ENCODE results near the gene DSTN. TPM values are rescaled to one million over a fixed set of nuclear protein-coding genes. Genes with fewer than 3 reads are reported as not detected.

The DSTN gene
- total RNA-seq, 1 experiment from 2014 or later: 98.4 TPM

DNA sequence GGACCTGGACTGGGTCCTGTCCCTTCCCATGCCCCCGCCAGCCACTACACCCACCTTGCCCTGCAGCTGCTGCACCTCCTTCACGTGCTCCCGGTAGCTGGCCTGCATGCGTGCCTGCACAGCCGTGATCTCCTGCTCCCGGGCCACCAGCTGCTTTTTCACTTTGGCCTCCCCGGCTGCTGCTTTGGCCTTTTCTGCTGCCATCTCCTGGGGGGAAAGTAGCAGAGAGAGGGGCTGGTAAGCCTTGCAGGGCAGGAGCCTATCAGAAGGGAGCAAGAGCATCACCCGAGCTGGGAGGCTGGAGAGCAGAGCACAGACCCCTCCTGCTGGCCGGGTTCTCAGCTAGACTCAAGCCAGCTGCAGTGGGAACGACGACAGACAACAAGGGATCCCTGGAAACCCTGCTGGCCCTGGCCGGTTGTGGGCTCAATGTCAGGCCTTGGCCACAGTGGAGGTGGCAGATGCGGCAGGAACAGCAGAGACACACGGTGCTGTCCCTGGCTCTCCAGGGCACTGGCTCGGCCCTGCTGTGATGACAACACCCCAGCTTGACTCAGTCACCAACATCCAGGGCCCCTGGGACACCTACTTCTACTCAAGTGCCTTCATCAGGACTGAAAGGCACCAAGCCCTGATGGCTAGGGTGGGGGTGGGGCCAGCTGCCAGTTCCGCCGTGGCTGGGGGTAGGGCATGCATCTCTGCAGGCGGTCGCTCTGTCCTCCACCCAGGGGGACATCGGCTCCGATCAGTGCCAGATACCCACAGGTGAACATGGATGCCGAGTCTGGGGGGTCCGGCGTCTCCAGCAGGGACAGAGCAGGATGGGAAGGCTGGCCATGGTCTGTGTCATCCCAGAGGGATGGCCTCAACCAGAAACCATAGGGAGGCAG is 66.9 kb downstream of the DSTN start:
- DNase-seq (ENCODE audit: low spot score): no peak

DNA sequence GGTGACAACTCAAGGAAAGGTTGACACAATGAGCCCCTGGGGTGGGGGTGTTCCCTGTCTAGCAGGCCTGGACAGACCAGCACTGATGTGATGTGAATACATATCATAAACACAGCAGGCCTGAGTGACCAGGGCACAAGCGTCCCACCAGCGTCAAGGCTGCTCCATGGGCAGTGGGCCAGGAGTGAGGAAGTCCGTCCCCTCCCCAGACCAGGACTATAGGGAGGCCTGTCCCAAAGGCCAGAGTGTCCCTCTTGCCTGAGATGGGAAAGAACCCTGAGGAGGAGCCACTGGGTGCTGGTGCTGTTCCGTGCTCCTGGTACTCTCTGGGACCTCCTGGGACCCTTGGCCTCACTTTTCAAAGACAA is 67.5 kb downstream of the DSTN start:
- no peak for DNase-seq (ENCODE audit: low spot score)

DNA sequence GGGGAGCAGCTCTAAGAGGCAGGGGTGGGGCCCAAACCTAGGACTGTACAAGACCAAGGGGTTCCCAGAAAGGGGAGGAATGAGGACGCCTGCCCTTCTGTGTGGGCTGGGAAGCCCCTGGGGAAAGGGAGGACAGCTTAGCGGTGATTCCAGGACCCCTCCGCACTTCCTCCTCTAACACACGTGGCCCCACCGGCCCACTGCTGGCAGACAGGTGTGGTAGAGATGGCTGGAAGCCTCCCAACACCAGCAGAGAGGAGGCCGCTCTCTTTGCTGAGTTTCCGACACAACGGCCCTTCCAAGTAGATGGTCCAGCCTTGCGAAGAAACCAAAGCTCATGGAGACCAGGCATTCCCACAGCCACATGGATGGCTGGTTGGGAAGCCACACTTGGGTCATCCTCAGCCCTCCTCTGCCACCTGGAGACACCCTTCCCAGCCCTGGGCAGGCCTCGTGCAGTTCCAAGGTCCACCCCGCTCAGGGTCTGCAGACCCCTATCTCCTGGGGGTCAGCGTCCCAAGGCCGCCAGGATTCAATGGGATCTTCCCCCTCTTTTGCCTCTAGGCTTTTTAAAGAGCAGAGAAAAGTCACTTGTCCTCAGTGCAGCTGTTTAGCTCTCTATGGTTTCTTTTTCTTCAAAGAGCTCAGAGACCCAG is 68.2 kb downstream of the DSTN start:
- DNase-seq (ENCODE audit: low spot score): no peak

DNA sequence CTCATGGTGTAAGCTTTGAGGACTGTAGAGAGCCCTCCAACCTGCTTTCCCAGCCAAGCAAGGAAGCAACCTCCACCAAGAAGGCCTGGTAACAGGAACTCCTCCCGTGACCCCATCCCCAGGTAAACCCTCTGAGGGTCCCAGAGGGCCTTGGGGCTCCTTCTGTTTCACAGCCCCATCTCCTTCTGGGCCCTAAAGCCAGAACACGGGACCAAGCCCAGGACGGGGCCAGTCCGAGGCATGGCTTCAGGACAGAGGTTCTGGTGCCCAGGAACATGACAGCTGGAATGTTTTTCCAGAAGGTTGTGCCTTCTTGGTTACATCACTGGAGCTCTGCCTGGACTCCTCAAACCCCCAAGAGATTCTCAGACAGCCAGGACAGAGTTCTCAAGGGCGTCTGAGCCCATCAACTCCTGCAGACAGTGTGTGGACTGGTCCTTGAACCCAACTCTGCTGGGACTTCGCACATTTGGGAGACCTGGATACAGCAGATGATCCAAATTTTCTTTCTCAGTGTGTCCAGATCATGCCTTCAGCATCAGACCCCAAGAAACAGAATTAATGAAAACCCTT is 69.0 kb downstream of the DSTN start:
- DNase-seq (ENCODE audit: low spot score): no peak

DNA sequence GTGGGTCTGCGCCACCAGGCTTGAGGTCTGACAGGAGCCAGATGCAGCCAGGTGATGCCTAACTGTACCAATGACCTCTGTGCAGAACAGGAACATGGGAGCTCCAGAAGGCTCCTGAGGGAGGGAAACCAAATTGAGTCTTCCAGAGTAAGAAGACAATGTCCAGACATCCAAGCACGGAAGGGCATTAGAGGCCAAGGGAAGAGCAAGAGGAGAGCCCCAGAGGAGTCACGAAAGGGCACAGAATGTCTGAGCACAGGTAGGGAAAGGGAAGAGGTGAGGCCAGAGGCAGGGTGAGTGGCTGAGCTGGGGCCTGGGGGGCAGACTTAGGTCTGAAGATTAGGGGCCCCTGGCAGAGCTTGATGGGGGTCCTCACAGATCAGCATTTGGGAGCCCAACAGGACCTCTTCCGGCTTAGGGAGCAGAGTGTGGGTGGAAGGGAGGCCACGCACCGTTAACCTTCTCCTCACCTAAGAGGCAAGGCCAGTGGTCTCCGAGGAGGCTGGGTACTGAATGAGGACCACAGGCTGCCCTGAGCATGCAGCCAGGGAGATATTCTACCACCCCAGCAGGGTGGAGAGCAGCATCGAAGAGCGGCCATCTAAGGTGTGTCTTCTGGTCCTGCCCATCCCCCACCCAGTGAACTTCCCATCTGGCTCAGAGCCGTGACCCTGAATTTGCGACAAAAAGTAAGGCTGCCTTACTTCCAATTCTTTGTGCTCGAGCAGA is 70.4 kb downstream of the DSTN start:
- DNase-seq (ENCODE audit: low spot score): no peak

DNA sequence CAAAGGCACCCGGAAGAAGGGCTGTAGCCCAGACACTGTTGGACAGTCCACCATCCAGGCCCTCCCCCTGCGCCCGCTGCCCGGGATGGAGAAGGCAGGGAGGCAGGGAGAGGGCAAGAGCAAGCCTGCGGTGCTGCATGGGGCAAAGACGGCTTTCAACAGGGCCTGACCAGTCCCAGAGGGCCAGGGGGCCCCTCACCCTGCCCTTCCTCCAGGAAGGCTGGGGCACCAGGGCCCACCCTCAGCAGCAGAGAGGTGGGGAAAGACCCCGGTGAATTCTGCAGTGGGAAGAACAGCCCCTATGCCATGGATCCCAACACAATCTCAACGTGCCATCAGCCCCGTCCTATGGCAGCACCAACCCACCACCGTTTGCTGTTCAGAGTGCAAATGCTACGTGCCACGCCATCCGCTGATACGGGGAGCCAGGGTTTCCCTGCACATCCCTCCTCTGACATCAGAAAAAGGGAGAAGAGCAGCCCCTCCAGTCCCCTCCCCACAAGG is 71.1 kb downstream of the DSTN start:
- DNase-seq (ENCODE audit: low spot score): no peak

DNA sequence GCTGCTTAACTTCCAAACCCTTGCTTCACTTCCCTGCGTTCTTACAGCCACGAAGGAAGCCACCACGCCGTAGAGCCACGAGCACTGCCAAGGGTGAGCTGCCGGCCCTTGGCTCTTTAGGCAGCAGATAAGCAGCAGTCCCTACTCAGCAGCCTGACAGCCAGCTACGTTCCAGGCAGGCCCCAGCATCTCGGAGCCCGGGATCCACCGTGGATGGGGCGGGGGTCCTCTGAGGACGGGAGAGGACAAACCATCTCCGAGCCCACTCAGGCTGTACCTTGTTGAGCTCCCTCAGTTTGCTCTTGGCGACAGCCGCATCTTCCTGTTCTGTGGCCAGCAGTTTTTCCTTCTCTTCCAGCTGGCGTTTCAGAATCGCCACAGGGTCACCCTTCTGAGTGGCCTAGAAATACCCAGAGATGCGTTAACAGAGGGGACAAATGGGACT is 71.7 kb downstream of the DSTN start:
- no peak for DNase-seq (ENCODE audit: low spot score)

DNA sequence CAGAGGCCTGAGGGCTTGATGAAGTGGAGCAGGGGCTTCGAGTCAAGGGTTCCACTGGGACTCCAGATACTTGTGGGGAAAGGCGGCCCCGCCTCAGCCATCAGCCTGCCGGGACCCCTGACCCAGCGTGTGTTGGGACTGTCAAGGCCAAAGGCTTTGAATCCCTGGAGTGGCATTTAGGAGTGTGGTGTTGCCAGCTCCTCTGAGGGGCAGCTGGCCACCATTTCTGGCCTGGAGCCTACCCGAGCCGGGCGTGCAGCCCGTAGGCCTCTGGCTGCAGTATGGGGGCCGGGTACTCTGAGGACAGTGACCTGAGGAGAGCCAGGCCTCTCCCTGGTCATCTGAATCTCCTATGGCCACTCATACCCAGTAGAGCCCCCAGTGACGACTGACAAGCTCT is 72.1 kb downstream of the DSTN start:
- no peak for DNase-seq (ENCODE audit: low spot score)

DNA sequence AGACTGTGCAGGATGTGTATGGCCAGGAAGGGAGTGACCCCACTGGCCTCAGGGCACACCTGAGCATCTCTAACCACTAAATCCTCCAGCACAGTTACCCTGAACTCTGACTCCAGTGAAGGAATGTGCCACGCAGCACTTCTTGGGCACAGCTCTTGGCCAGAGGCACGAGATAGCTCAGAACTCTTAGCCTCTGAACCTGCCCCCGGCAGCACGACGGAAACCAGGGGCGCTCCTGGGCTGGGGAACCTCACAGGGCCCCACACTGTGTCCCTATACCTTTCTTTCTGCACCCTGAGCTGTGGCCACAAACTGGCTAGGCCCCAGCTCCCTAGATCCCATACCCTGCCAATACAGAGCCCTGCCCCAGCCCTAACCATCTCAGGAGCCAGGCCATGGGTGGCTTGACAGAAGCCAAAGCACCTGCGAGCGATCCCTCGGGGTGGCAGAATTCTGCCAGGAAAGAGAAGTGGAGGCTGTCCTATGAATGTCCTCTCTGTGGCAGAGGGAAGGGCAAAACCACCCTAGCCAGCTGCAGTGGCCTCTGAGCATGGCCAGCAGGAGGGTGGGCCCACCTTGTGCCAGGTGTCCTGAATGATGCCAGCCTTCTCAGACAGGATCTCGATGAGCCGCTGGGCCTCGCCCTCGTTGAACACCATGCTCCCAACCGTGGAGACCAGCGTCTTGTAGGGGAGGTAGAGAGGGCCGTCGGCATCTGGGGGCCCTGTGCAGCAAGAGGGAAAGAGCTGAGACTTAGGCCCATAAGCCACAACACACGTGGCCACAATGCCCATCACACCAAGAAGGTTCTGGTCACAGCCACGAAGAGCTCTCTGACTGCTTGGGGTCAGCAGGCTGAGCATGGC is 72.8 kb downstream of the DSTN start:
- no peak for DNase-seq (ENCODE audit: low spot score)

DNA sequence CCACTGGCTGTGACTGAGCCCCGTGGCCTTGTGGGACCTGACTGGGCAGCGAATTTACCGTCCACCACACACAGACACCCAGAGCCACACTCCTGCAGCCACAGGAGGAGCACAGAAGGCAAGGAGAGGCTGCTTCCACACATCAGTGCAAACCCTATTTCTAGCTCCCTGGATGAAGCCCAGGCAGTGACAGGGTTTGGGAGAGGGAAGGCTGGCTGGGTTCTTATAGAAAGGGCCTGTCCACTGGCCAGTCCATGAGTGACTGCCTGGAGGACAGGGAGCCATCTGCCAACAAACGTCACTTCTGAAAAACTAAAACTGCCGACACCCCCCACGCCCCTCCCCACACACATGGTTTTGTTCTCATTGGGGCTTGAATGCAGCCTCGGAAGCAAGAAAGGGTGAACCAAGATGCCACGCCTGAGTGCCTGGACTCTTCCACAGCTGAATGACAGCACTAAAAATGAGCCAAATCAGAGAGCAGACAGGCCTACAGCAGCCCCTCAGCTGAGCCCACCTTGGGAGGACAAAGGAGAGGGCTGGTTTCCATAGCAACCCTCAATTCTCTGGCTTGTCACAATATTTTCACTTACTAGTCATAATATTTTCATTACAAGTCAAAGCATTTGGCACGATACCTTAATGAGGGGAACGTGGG is 73.8 kb downstream of the DSTN start:
- DNase-seq (ENCODE audit: low spot score): no peak

DNA sequence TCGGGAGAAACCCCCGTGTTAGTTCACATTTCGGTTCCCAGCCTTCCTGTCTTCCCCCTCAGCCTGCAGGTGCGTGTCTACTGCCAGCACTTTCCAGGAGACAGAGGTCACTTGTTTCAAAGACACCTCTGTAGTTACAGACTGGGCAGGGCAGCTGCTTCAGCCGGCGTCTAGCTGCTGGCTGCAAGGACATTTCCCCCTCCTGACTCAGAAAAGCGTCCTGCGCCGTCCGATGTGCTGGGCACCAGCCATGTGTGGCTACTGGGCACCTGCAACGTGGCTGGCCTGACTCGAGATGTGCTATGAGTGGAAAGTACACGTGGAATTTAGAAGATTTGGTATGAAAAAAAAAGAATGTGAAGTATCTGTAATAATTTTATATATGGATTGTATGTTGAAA is 74.6 kb downstream of the DSTN start:
- no peak for DNase-seq (ENCODE audit: low spot score)

DNA sequence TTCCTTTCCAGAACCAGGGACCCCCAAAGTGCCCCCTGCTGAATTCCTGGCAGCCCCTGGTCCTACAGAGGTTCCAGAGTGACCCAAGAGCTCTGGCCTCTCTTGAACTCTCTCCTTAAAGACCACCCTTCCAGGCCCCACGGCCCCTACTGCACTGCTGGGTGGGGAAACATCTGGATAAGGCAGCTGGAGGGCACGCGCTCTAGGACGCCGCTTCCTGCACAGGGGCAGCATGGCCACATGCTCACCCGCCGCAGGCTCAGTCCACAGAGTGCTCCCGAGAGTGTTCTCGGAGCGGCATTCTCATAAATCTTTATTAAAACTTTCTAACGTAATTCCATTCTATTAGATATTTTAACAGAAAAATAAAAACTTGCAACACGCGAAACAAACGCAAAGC is 75.1 kb downstream of the DSTN start:
- DNase-seq (ENCODE audit: low spot score): no peak

DNA sequence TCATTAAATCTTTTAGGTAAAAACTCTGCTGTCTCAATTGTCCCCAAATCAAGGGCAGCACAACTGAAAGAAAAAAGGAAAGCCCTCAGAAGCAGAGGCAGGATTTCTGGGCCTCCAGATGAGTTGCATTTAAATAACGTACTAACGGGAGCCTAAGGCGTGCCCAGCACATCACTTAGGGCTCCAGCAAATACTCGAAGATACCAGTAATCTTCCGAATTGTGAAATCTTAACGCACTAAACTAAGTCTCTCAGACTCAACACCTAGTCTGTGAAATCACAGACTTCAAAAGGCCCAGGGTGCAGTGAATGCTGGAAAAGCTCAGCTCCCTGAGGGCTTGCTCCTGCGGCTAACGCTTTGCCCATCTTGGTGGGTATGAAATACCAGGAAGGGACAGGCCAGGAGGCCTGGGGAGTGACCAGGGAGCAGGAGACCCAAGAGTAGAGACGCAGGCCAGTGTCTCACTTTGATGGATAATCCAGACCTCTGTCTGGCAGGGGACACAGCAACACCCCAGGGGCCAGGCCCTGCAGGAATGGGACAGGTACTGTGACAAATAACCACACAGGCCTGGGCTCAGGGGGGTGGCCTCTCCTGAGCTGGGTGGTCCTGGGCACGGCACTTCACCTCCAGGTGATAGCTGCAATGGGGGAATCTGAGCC is 75.8 kb downstream of the DSTN start:
- no peak for DNase-seq (ENCODE audit: low spot score)

DNA sequence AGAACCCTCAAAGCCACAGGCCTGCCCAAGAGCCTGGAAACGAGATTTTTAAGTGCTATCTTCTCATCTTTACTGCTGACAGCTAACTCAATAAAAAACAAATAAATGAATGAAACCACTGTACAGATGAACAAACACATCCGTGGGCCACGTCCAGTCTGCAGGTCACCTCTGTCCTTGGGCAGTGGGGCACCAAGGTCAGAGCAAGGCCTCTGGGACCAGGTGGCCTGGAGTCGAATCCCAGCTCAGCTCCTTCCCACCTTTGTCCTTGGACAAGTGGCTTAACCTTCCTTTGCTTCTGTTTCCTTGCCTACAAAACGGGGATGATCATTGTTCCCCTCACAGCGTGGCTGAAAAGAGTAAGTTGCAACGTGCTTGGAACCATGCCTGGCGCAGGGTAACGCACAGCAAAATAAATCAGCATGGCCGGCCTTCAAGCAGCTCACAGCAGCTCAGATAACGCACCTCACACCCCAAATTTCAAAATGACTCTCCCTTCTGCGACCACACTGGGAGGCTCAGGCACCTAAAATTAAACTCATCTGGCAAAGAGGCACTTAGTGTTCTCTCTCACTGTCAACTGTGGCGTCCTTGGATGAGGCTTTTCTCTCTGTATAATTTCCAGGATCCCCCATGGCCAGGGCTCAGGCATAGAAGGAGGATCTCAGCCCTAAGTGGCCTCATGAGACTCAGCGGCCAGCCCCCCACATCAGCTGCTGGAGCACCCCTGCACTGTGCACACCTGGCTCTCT is 76.5 kb downstream of the DSTN start:
- DNase-seq (ENCODE audit: low spot score): no peak

DNA sequence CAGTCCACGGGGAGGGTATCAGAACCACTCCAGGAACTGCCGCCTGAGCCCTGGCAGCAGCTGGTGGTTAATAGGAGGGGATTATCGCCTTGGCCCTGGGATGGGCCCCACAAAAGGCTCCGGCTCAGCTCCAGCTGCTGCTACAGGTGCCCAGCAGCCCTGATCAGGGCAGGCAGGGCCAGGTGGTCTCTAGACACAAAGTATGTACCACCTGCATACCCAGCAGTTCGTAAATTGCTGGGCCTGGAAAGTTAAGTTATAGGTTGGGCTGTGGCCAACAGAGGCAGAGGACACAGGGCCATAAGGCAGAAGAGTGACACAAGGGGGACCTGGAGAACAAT is 77.1 kb downstream of the DSTN start:
- no peak for DNase-seq (ENCODE audit: low spot score)

DNA sequence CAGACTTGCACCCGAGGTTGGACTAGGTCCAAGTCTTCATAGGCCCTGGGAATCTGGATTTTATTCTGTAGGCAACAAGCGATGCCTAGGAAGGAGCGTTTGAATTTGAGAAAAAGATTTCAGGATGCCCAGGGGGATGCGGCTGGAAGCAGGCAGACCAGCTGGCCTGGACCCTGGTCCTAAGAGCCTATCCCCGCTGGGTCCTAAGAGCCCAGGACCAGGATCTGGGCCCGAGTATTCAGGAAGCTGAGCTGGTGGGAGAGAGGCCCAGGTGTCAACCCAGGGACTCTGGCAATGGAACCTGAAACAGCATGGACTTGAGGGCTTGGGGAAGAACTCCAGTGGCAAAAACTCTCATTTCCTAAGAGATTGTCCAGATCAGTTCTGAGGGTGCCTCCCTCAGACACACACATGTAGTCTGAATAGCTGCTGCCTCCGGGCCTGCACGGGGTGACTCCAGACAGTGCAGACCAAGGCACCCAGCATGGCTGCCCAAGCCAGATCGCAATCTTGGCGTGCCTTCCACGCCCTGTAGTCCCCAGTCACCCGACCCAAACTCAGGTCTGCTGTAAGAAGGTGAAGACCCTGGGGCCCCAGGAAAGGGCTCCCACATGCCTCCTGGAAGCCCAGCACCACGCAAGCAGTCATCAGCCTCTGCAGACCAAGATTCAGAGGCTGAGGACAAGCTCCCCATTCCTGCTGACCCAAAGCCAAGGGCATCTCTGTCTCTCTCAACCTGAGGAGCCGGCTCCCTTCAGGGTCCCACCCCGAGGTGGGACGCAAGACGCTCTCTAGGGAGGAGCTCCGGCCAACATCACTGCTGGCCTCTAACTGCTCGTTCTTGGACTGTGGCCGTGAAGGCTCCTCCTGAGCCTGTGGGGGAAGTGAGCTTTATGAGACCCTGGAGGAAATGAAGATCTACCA is 77.8 kb downstream of the DSTN start:
- DNase-seq (ENCODE audit: low spot score): no peak

DNA sequence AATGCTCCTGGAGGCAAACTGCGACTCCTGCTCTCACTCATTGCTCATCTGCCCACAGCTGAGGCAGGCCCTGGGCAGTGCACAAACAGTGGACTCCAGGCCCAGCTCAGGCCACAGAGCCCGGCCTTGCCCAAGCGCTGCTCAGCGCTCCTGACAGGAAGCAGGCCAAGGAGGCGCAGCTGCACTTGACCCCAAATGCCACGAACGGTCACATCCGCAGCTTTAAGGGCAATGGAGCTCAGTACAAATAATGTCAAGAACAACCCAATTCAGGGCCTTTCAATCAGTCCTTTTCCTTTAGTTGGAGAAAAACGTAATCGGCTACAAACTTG is 78.4 kb downstream of the DSTN start:
- no peak for DNase-seq (ENCODE audit: low spot score)
